BE2C (cell line): ENCODE results near the gene KCNMA1.

Experiments used
- DNase-seq: peaks from one replicate; pipeline ENCODE4 v3.0.0-alpha.2; 2020
- H3K27me3 ChIP-seq: fragments of 250-450 bp; sonication (Bioruptor Pico); 2 replicates; pipeline ENCODE4 v1.5.1; 2020; ENCODE audit warnings: mild to moderate bottlenecking
- H3K36me3 ChIP-seq: fragments of 250-450 bp; sonication (Bioruptor Pico); 2 replicates; pipeline ENCODE4 v1.5.1; 2020; ENCODE audit warnings: mild to moderate bottlenecking
- H3K4me1 ChIP-seq: fragments of 250-450 bp; sonication (Bioruptor Pico); 2 replicates; pipeline ENCODE4 v1.5.1; 2020
- H3K4me3 ChIP-seq: 2 replicates; pipeline ENCODE4 v1.5.1; 2011; ENCODE audit warnings: low read depth, low read length
- H3K9me3 ChIP-seq: fragments of 250-450 bp; sonication (Bioruptor Pico); 2 replicates; pipeline ENCODE4 v1.5.1; 2020
- CTCF ChIP-seq: IDR thresholded peaks from 2 replicates; pipeline ENCODE4 v1.5.1; 2012; ENCODE audit warnings: mild to moderate bottlenecking, low read depth, low read length

Gene KCNMA1

GRCh38 chr10:77189520-77189919 lies 448.1 kb downstream of the KCNMA1 start:
- Histone ChIP-seq H3K4me3 (no peak overlapping the region), H3K9me3 (no peaks in the 10 kb centered on the region), H3K36me3 (no peaks in the 10 kb centered on the region), H3K4me1 (no peaks in the 10 kb centered on the region), H3K27me3 (no peaks in the 10 kb centered on the region)
- DNase-seq: no peak
- no peak for TF ChIP-seq CTCF

GRCh38 chr10:77189075-77189474 lies 448.5 kb downstream of the KCNMA1 start:
- no peaks in the 10 kb centered on the region for H3K4me1 ChIP-seq

GRCh38 chr10:77188521-77188920 lies 449.1 kb downstream of the KCNMA1 start:
- Histone ChIP-seq H3K9me3 (no peaks in the 10 kb centered on the region), H3K27me3 (no peaks in the 10 kb centered on the region), H3K36me3 (no peaks in the 10 kb centered on the region), H3K4me1 (no peaks in the 10 kb centered on the region), H3K4me3 (no peak overlapping the region)
- no peak for DNase-seq
- TF ChIP-seq CTCF: no peak

More at GRCh38 chr10:77189075-77189474, 448.5 kb downstream of the KCNMA1 start:
- no peak for TF ChIP-seq CTCF
- no peaks in the 10 kb centered on the region for H3K36me3 ChIP-seq
- no peaks in the 10 kb centered on the region for H3K9me3 ChIP-seq
- H3K4me3 ChIP-seq: no peak overlapping the region
- no peak for DNase-seq
- no peaks in the 10 kb centered on the region for H3K27me3 ChIP-seq

- Histone ChIP-seq H3K27me3 (no peaks in the 10 kb centered on the region), H3K36me3 (no peaks in the 10 kb centered on the region), H3K4me1 (no peaks in the 10 kb centered on the region), H3K4me3 (no peak overlapping the region), H3K9me3 (no peaks in the 10 kb centered on the region)
- DNase-seq: no peak
- TF ChIP-seq CTCF: no peak
These were observed 449.6 kb downstream of the KCNMA1 start for GRCh38 chr10:77188000-77188395.

GRCh38 chr10:77187376-77187999 lies 450.1 kb downstream of the KCNMA1 start:
- Histone ChIP-seq H3K9me3 (no peaks in the 10 kb centered on the region), H3K36me3 (no peaks in the 10 kb centered on the region), H3K27me3 (no peaks in the 10 kb centered on the region), H3K4me3 (no peak overlapping the region), H3K4me1 (no peaks in the 10 kb centered on the region)
- TF ChIP-seq CTCF: no peak
- DNase-seq: no peak

GRCh38 chr10:77186936-77187335 lies 450.7 kb downstream of the KCNMA1 start:
- no peaks in the 10 kb centered on the region for H3K9me3 ChIP-seq
- H3K36me3 ChIP-seq: no peaks in the 10 kb centered on the region
- no peak overlapping the region for H3K4me3 ChIP-seq
- H3K27me3 ChIP-seq: no peaks in the 10 kb centered on the region
- H3K4me1 ChIP-seq: no peaks in the 10 kb centered on the region
- TF ChIP-seq CTCF: no peak
- DNase-seq: no peak
